A673 (cell line): Measurements from ENCODE around the gene ZMYND19. TPM values are rescaled to one million over a fixed set of nuclear protein-coding genes. Genes with fewer than 3 reads are reported as not detected.

ENCODE experiments used
- BruUV-seq: library from RNA; stranded (reverse); fragments of 400-500 nt; replicated peaks from 2 replicates; lab custom pipeline; 2021; lab: Mats Ljungman, UMichigan
- CTCF ChIA-PET: fragments of 300-600 bp; sonication (Branson Sonifier 250); formaldehyde crosslinking; loops from one replicate; lab custom pipeline; 2022; ENCODE audit warnings: antibody characterized with exemption; lab: Charles Lee
- POLR2A ChIA-PET: fragments of 300-600 bp; sonication (Branson Sonifier 250); formaldehyde crosslinking; loops from one replicate; lab custom pipeline; 2022; ENCODE audit warnings: antibody characterized with exemption; ENCODE audit not compliant: low non-redundant PET; lab: Charles Lee
- DNase-seq: peaks from one replicate; pipeline ENCODE4 v3.0.0-alpha.2; 2015; ENCODE audit warnings: low spot score
- H3K27ac ChIP-seq: fragments of 200-600 bp; sonication (generic); 2 replicates; pipeline ENCODE4 v1.5.1; 2016; ENCODE audit warnings: mixed run types, low read depth, mild to moderate bottlenecking, mixed read lengths, antibody characterized with exemption, low read length; ENCODE audit not compliant: poor library complexity, severe bottlenecking
- H3K27me3 ChIP-seq: fragments of 200-600 bp; sonication (generic); replicated peaks from 2 replicates; pipeline ENCODE4 v1.6.1; 2017; ENCODE audit warnings: mixed run types, low read depth, mild to moderate bottlenecking, mixed read lengths, antibody characterized with exemption, low read length; ENCODE audit not compliant: insufficient read depth, poor library complexity
- H3K36me3 ChIP-seq: fragments of 200-600 bp; sonication (generic); 2 replicates; pipeline ENCODE4 v1.6.1; 2016; ENCODE audit warnings: mixed run types, mild to moderate bottlenecking, mixed read lengths, antibody characterized with exemption, low read length; ENCODE audit not compliant: insufficient read depth, poor library complexity, severe bottlenecking
- H3K4me1 ChIP-seq: fragments of 200-600 bp; sonication (generic); 2 replicates; pipeline ENCODE4 v1.6.1; 2017; ENCODE audit warnings: mixed run types, mild to moderate bottlenecking, mixed read lengths, antibody characterized with exemption, low read length; ENCODE audit not compliant: insufficient read depth, poor library complexity, severe bottlenecking
- H3K4me3 ChIP-seq: fragments of 200-600 bp; sonication (generic); 2 replicates; pipeline ENCODE4 v1.5.1; 2016; ENCODE audit warnings: low read depth, mixed run types, mild to moderate bottlenecking, mixed read lengths, low read length; ENCODE audit not compliant: poor library complexity, severe bottlenecking
- H3K9me3 ChIP-seq: fragments of 200-600 bp; sonication (generic); 2 replicates; pipeline ENCODE4 v1.6.1; 2016; ENCODE audit warnings: mixed run types, low read depth, mild to moderate bottlenecking, mixed read lengths, antibody characterized with exemption, low read length; ENCODE audit not compliant: poor library complexity, severe bottlenecking
- CTCF ChIP-seq: fragments of 300-800, 200-600 bp; sonication (generic); conservative IDR thresholded peaks from 2 replicates; pipeline ENCODE4 v1.5.1; 2017; ENCODE audit warnings: low read depth, mild to moderate bottlenecking, antibody characterized with exemption, low read length, moderate library complexity, mixed read lengths
- EZH2 ChIP-seq: fragments of 200-600 bp; sonication (generic); IDR thresholded peaks from 2 replicates; pipeline ENCODE4 v1.6.1; 2017; ENCODE audit warnings: borderline replicate concordance, low read depth, mild to moderate bottlenecking, mixed read lengths, antibody characterized with exemption, low read length; ENCODE audit not compliant: poor library complexity, severe bottlenecking
- intact Hi-C: fragments of 100-400 bp; cut with micrococcal nuclease; formaldehyde crosslinking; loops from one replicate; pipeline ENCODE4 v1.10.0; 2022; ENCODE audit not compliant: unreplicated experiment
- total RNA-seq: library from RNA; stranded (reverse); gene quantifications from 2 replicates; pipeline ENCODE4 v1.2.3, GENCODE V29; 2021

The ZMYND19 gene
- total RNA-seq, 1 experiment from 2014 or later = 75.3 TPM

- BruUV-seq = no TSS peak
- intact Hi-C loops = no loop called here
- no peak overlapping the region for H3K27ac ChIP-seq
- ChIA-PET CTCF (no interaction called here), POLR2A (no interaction called here)
- H3K4me1 ChIP-seq = peaks cover 6% of the 10 kb centered on the region
- no peaks in the 10 kb centered on the region for H3K9me3 ChIP-seq
- peaks cover 6% of the 10 kb centered on the region for H3K36me3 ChIP-seq
- H3K4me3 ChIP-seq = peak overlapping the region; percentile 3
- peak; percentile 48 for TF ChIP-seq CTCF
- no peak for TF ChIP-seq EZH2
- H3K27me3 ChIP-seq = no peaks in the 10 kb centered on the region
- no peak for DNase-seq
Measured at GRCh38 chr9:137621131-137621757, 30.9 kb upstream of the ZMYND19 start.

- DNase-seq = no peak
- H3K4me3 ChIP-seq = peak overlapping the region; percentile 3
- no peak for TF ChIP-seq CTCF
- TF ChIP-seq EZH2 = no peak
- no peaks in the 10 kb centered on the region for H3K9me3 ChIP-seq
- H3K27me3 ChIP-seq = no peaks in the 10 kb centered on the region
- CTCF ChIA-PET = no interaction called here
- no peak overlapping the region for H3K27ac ChIP-seq
- POLR2A ChIA-PET = no interaction called here
- BruUV-seq = no TSS peak
- peaks cover 6% of the 10 kb centered on the region for H3K4me1 ChIP-seq
- H3K36me3 ChIP-seq = peaks cover 9% of the 10 kb centered on the region
- intact Hi-C loops = no loop called here
Measured at GRCh38 chr9:137620581-137620980, 30.3 kb upstream of the ZMYND19 start.

GRCh38 chr9:137620048-137620405 is 29.7 kb upstream of the ZMYND19 start:
- no peaks in the 10 kb centered on the region for H3K27me3 ChIP-seq
- POLR2A ChIA-PET = no interaction called here
- TF ChIP-seq CTCF = no peak
- no peak for TF ChIP-seq EZH2
- H3K4me1 ChIP-seq = peaks cover 6% of the 10 kb centered on the region
- intact Hi-C loops = no loop called here
- CTCF ChIA-PET = interaction anchor here (0.6 kb wide), 1 partner anchor 197 kb away, joined by 4 read pairs; the partner anchor contains the start of gene EXD3
- peak overlapping the region; percentile 73 for H3K27ac ChIP-seq
- DNase-seq = no peak
- H3K4me3 ChIP-seq = peak overlapping the region; percentile 68
- TSS peak; percentile 80 for BruUV-seq
- H3K9me3 ChIP-seq = no peaks in the 10 kb centered on the region
- peaks cover 15% of the 10 kb centered on the region for H3K36me3 ChIP-seq
